Measurements from ENCODE around the gene DNAJA2. TPM values are rescaled to one million over a fixed set of nuclear protein-coding genes. Genes with fewer than 3 reads are reported as not detected.

Gene DNAJA2
- polyA plus RNA-seq, 2 of the 4 experiments (the other 2 are of a cell fraction) = 33.7 to 82.3 TPM

- CTCF ChIA-PET = interaction anchor here (1.1 to 10.6 kb wide), 4 partner anchors 19 to 63 kb away, joined by 4 to 202 read pairs (median 15); partner anchors contain the start of gene GPT2
Observed at GRCh38 chr16:46911650-46912049, 61.8 kb downstream of the DNAJA2 start.

GRCh38 chr16:46911038-46911437 is 62.4 kb downstream of the DNAJA2 start:
- ATAC-seq (no peak), FAIRE-seq (no peak), DNase-seq (ENCODE audit: low read depth in 1 of 2, low spot score in 1 of 2) (no peak)
- CTCF ChIA-PET = interaction anchor here (1.1 to 10.6 kb wide), 5 partner anchors 9 to 62 kb away, joined by 4 to 202 read pairs (median 26); no protein-coding TSS in a partner anchor
- TF ChIP-seq ZNF302 (CRISPR knock-in tag; IDR thresholded peaks at IDR 0.05) = no peak
- TF ChIP-seq GATA3 (IDR thresholded peaks at IDR 0.05; ENCODE audit: borderline replicate concordance) = no peak
- no peak for TF ChIP-seq CHD4 (IDR thresholded peaks at IDR 0.05; ENCODE audit: borderline replicate concordance)
- no peak for TF ChIP-seq ZSCAN20 (CRISPR knock-in tag; IDR thresholded peaks at IDR 0.05)
- no peak for TF ChIP-seq ZC3H11A (IDR thresholded peaks at IDR 0.05)
- no peak for TF ChIP-seq MYC (IDR thresholded peaks at IDR 0.05; ENCODE audit: borderline replicate concordance, low read length)
- no peak for TF ChIP-seq EHF (CRISPR knock-in tag; IDR thresholded peaks at IDR 0.05)
- no peak for TF ChIP-seq BCL3 (IDR thresholded peaks at IDR 0.05)
- TF ChIP-seq NFE2L2 (conservative IDR thresholded peaks at IDR 0.05; ENCODE audit: low read length) = no peak
- no peak for TF ChIP-seq HDAC2 (IDR thresholded peaks at IDR 0.05)
- no peak for TF ChIP-seq CHD2 (IDR thresholded peaks at IDR 0.05; ENCODE audit: low read length, partially characterized antibody)
- TF ChIP-seq CTCF (IDR thresholded peaks at IDR 0.05) = no peak
- no peak for TF ChIP-seq FOSL2 (IDR thresholded peaks at IDR 0.05)
- no peak for TF ChIP-seq FOSL2 (CRISPR knock-in tag; IDR thresholded peaks at IDR 0.05)
- no peak for TF ChIP-seq HOXA7 (CRISPR knock-in tag; IDR thresholded peaks at IDR 0.05)
- TF ChIP-seq ZFP36 (IDR thresholded peaks at IDR 0.05; ENCODE audit: borderline replicate concordance, partially characterized antibody) = no peak
- no peak for TF ChIP-seq RNF2 (IDR thresholded peaks at IDR 0.05; ENCODE audit: borderline replicate concordance, low read depth)
- TF ChIP-seq KDM5A (IDR thresholded peaks at IDR 0.05) = no peak
- Histone ChIP-seq H3K4me3 (no peak overlapping the region), H3K4me1 (no peaks in the 10 kb centered on the region), H3K27ac (no peak overlapping the region), H3K9me3 (no peaks in the 10 kb centered on the region), H3K4me2 (no peak overlapping the region)
- WGBS (ENCODE audit: missing lambda C conversion rate) = 83% methylated on average over 3 of the region's 3 CpGs
- POLR2A ChIA-PET = no interaction called here

More at GRCh38 chr16:46911650-46912049, 61.8 kb downstream of the DNAJA2 start:
- Histone ChIP-seq H3K4me2 (no peak overlapping the region), H3K4me3 (no peak overlapping the region), H3K4me1 (no peaks in the 10 kb centered on the region), H3K9me3 (no peaks in the 10 kb centered on the region), H3K27ac (no peak overlapping the region)
- ATAC-seq (no peak), DNase-seq (ENCODE audit: low read depth in 1 of 2, low spot score in 1 of 2) (no peak), FAIRE-seq (no peak)
- WGBS (ENCODE audit: missing lambda C conversion rate) = 80% methylated on average over 4 of the region's 4 CpGs
- TF ChIP-seq TP53 (CRISPR knock-in tag; IDR thresholded peaks at IDR 0.05) = no peak
- TF ChIP-seq ATOH8 (CRISPR knock-in tag; IDR thresholded peaks at IDR 0.05; ENCODE audit: low read depth) = no peak
- no peak for TF ChIP-seq RNF2 (IDR thresholded peaks at IDR 0.05; ENCODE audit: borderline replicate concordance, low read depth)
- TF ChIP-seq KDM1A (IDR thresholded peaks at IDR 0.05; ENCODE audit: low read depth) = no peak
- no peak for TF ChIP-seq HMGXB4 (CRISPR knock-in tag; IDR thresholded peaks at IDR 0.05; ENCODE audit: borderline replicate concordance)
- TF ChIP-seq ZC3H11A (IDR thresholded peaks at IDR 0.05) = no peak
- no peak for TF ChIP-seq CHD4 (IDR thresholded peaks at IDR 0.05; ENCODE audit: borderline replicate concordance)
- no peak for TF ChIP-seq PBX3 (IDR thresholded peaks at IDR 0.05)
- no peak for TF ChIP-seq BCL3 (IDR thresholded peaks at IDR 0.05)
- TF ChIP-seq POLR2AphosphoS2 (conservative IDR thresholded peaks at IDR 0.05; ENCODE audit: low read length) = no peak
- POLR2A ChIA-PET = no interaction called here
